Measurements from ENCODE around the gene FMNL2.
"Not testable (repeated sequence)": the region's sequence is repeated elsewhere in the genome, so short reads cannot be mapped to it uniquely, and the experiment has no call there.

The FMNL2 gene

DNA sequence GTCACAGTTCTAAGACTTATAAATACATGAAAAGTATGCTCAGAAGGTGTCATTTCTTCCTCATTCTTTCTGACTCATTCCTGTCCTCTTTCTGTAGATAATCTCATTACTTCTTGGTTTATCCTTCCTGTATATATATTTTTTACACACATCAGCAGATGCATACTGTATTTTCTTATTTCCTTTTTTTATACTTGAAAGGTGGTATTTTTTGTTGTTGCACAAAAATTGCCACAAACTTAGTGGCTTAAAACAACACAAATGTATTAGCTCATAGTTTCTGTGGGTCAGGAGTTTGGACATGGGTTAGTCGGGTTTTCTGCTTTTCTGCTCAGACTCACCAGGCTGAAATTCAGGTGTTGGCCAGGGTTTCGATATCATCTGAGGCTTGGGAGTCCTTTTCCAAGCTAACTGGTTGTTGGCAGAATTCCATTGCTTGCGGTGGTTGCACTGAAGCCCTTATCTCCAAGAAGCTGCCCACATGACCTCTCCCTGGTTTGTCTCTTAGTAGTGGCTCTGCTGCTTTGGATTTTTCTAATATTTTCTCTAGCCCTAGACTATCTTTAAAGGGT, 162.6 kb downstream of the FMNL2 start:
- DNase-seq (ENCODE audit: low spot score): peak; percentile 32

DNA sequence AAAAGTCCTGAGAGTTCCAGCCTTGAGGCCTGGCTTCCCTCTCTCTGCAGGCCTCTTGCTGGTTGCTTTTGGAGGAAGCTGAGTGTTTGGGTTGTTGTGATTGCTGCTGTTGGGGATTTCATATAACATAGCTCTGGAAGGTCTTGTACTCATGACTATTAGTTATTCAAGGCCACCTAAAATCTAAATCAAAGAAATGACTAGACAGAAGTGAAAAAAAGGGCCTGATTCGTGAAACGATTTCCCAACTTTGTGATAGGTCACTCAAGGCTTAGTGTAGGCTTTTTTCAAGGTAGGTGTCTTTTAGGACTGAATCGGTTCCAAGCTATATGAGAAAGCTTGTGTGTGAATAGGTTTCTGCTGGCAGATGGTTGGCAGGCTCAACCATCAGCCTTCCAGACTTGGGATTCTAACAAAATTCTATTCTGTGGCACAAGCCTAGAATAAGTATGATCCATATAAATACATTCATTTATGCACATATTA, 164.4 kb downstream of the FMNL2 start:
- no peak for DNase-seq (ENCODE audit: low spot score)

DNA sequence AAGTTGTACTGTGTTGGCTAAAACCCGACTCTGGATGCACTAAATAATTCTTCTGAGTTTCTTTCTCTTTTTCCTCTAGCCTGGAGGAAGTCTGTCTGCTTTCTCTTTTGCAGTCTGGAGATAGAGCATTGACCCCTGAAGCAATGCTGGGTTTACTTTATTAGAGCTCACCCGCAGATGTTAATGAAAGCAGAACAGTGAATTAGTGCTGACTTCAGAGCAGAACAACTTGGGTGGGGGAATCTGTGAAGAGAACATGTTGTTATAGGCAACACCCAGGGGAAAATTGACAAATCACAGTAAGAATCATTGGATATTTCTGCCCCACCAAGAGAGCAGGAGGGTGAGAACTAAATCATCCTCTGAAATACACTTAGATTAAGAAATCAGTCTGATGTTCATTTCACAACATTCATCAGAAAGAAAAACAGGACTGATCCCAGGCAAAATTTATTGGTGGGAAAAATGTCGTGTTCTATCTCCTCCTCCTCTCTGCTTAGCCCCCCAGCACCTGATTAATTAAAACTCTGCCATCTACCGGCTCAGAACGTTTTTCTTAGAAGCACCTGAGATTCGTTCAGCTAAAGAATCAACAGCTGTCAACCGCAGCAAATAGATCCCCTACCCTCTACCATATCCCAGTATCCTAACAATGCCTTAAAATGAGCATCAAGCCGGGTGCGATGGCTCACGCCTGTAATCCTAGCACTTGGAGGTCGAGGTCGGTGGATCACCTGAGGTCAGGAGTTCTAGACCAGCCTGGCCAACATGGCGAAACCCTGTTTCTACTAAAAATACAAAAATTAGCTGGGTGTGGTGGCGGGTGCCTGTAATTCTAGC, 165.1 kb downstream of the FMNL2 start:
- DNase-seq (ENCODE audit: low spot score): no peak

DNA sequence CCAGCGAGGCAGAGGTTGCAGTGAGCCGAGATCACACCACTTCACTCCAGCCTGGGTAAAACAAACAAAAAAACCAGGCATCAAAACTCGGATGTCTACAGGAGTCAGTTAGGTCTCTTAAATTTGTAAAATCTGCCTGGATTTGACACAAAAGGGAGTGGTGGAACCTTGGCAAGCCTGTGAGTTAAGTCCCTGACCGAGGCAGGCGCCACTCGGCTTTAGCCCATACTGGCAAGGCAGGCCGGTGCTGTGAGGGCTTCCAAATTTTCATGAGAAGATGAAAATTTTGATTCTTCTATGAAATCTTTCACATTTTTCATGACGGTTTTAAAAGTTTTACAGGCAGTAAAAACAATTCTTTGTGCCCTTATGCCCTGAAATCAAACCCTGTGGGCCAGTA, 165.8 kb downstream of the FMNL2 start:
- no peak for DNase-seq (ENCODE audit: low spot score)

DNA sequence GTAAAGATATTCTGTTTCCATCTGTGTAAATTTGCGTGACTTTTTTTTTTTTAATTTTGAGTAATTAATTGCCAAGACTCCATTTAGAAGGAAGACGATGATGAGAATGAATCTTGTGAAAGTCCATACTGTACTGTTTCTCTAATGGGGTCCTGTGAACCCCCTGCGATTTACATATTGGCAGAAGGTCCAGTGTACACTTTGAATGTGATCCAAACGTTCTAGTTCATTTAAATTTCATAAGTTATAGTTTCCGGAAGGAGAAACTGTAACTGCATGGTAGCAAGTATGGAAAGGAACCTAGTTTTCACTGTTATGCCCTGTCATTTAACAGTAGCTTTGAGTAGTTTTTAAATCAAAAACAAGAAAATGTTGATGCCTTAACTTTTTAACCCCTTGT, 166.7 kb downstream of the FMNL2 start:
- DNase-seq (ENCODE audit: low spot score): no peak

DNA sequence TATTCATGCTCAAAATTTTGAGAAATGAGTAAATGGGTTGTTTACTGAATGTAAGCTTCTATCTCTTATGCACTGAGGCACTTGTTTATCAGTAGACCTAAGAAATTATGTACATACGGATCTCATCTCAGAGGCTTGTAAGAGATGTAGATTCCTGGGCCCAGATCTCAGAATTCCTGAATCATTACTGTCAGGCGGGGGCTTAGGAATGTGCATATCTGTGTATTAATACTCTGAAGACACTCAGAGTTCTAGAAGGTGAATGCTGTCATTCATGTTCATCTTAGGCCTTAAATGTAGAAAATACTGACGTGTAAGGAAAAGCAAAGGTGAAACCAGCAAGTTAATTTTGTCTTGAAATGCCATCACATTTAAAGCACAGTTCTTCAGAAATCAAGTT, 169.6 kb downstream of the FMNL2 start:
- no peak for DNase-seq (ENCODE audit: low spot score)

DNA sequence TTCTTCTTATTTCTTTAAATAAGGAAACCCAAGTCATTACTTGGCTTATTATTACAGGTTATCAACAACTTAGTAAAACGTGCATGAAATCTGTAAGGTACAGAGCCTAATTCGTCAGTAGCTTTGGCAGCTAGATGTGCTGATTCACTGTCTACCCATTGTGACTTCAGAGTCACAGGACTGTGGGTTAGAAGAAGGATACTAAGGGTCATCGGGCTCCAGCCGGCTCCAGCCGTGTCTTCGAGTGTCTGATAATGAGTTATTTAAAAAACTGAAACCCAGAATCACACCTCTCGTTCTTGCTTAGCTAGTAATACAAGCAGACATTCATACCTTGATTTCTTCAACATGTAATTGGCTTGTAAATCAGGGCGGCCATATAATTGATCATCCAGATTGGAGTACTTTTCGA, 170.5 kb downstream of the FMNL2 start:
- DNase-seq (ENCODE audit: low spot score): no peak

DNA sequence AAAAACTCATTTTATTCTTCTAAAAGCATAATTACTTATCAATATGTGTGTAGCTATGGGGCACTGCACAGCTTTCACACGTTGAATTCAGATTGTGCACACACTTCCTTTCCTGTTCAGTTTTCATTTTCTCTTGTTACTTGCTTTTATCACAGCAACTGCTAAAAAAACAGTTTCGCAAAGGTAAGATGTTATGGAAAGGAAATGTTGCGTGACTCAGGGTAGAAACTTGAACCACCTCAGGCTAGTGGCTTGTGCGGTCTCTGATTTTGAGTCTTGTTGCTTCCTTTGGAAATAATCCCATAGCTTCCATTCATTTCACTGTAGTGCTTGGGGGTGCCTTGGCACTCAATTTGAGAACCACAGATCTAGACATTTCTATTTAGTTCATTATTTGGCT, 171.9 kb downstream of the FMNL2 start:
- peak; percentile 78 for DNase-seq (ENCODE audit: low spot score)

DNA sequence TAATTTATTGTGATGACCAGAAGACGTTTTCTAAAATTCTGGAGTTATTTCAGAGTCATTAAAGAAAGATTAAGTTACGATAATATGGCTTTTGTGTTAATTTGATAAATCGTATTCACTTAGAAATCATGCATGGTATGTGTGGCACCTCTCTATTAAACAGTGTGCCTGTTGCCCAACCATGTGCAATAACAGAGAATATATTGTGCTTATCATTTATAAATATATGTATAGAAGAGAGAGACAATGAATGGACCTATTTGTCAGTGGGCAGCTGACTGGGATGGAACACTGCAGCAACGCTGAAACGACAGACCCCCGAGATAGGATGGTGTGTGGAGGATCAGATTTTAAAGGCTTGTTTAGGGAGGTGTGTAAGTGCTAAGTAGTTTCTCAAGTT, 172.9 kb downstream of the FMNL2 start:
- DNase-seq (ENCODE audit: low spot score): no peak

DNA sequence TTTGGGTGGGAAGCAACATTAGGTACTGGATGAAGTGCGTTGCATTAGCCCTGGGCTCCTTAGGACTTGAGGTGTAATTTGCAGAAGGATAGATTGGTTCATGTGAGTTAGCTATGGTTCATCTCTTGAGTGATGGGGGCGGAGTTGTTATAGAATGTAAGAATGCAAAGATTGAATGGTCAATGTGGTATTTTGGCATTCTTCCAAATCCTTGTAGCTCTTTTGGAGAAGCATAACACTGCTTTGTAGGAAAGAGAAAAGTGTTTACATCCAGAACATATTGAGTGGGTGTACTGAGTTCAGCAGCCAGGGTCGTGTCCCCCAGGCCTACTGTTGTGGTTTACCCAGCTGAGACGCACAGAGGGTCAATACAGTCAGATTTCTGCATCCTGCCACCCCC, 173.5 kb downstream of the FMNL2 start:
- no peak for DNase-seq (ENCODE audit: low spot score)

DNA sequence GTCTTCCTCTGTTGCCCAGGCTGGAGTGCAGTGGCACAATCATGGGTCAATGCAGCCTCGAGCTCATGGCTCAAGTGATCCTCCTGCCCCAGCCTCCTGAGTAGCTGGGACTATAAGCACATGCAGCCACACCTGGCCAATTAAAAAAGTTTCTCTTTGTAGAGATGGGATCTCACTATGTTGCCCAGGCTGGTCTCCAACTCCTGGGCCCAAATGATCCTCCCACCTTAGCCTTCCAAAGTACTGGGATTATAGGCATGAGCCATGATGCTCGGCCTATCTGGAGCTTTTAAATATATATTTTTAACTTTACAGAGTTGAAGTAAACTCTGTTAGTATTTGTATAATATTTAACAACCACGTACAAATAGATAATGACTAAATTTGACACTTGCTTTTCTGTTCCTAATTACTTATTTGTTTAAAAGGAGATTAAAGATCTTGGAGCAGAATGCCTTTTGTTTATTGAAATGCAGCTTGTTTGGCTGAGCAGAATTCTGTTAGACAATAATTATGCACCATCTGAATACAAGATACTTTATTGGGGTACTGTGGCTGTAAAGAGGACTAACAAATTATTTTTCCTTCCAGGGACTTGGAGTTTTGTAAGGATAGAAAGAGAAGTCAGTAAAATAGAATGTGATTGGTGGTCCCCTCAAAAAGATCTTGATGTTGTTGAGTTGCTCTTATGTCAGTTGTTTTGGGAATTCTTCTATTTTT, 175.0 kb downstream of the FMNL2 start:
- DNase-seq (ENCODE audit: low spot score): no peak

DNA sequence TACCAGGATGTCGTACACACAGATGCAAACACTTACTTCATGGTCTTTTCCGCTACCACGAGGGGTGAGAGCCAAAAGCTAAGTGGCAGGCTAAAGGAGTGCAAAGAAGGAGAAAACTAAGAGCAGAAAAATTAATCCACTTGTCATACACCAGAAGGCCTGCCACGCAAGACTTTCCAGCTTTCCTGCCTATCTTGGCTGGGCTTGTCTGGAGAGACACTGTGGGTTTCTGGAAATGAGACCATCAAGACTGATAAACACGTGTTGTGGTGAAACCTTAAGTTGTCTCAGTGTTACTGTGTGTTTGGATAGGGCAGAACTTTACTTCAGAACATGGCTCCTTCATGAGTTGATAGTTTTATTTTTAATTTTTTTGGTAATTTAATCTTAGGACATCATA, 175.6 kb downstream of the FMNL2 start:
- no peak for DNase-seq (ENCODE audit: low spot score)

DNA sequence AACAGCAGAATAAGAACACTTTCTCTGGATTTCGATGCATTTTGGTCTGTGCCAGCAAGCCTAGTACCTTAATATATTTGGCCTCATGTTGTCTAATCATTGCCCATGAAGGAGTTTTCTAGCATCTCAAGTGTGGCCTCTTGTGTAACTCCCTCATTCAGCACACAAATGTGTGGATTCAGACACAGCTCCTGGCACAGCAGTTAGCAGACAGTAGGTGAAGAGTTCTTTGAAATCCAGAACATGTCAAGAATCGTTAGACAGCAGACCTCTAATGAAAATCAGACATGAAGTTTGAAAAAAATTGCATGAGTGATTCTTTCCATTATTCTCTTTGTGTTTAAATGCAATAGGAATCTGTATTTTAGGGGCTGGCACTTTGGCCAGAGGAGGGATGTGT, 177.0 kb downstream of the FMNL2 start:
- no peak for DNase-seq (ENCODE audit: low spot score)

DNA sequence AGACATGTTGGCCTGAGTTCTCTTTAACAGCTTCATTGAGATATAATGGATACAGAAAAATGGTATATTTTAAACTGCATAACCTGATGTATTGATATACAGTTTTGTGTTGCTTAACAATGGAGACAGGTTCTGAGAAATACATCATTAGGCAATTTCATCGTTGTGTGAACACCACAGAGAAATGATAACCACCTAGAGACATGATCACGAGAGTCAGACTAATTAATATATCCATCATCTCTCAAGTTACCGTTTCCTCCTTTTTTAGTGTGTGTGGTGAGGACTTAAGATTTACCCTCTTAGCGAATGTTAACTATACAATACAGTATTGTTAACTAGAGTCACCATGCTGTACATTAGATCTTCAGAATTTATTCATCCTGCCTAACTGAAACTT, 178.1 kb downstream of the FMNL2 start:
- DNase-seq (ENCODE audit: low spot score): no peak

DNA sequence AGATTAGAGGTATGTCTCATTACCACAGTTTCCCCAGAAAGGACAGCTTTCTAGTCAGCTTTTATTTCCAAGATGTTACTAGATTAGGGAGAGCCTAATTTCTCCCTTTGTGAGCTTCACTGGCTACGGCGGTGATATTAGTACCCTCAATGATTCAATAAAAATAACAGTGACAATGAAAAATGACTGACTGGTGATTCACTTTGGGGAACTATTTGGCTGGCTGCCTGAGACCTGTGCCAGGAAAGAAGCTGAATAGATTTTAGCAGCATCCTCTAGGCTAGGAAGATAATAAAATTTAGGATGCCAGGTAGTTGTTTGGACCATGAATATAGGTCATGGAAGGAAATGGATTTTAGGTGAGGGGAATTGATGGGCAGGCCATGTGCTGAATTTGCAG, 178.7 kb downstream of the FMNL2 start:
- no peak for DNase-seq (ENCODE audit: low spot score)

DNA sequence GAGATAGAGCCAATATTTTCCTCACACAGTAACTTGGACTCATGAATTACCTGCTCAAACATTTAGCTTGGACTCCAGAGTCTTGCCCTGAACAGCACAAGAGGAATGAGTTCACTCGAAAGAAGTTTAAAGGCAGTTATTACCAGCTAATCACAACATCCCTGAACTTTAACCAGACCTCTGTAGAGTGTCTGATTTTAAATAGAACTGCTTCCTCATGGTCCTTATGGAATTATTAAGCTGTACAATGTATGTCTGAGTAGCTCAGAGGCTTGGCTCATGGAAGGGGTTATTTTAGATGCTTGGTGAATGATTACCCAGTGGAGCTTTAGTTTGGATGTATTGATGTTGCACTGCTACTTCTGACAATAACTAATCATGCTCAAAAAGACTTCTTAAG, 183.1 kb downstream of the FMNL2 start:
- no peak for DNase-seq (ENCODE audit: low spot score)

DNA sequence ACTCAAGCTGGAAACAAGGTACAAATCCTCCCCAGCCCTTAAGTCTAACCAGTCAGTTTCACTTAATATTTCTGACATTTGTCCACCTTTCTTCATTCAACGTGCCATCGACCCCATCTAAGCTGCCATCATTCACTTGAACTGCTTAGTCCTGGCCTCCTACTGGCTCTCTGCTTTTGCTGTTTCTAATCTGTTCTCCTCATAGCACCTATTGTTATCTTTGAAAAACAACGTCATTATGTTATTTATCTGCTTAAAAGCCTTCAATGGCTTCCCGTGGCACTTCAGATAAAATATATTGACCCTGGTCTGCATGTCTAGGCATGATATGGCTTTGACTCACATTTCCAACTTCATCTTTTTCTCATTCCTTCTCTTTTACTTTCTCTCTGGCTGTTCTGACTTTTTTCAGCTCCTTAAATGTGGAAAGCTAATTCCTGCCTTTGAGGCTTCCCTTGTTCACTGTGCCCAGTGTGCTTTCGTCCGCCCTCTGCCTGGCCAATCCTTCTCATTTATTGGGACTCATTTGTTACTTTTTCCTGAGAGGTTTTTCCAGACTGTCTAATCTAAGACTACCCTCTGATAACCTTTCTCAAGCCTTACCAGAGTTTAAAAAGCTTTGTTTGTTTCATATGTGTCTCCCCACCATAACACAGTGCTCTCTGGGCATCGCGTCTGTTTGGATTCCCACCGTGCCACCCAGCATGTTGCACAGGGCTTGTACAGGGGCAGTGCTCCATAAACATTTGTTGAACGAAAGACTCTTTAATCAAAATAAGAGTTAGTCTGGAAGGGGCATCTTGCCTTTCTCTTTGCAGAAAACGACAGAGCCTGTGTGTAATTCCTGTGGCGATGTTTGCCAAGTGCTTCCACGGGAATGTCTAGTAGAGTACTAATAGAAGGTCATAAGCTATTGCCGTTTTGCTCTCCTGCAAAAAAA, 183.9 kb downstream of the FMNL2 start:
- DNase-seq (ENCODE audit: low spot score): no peak

DNA sequence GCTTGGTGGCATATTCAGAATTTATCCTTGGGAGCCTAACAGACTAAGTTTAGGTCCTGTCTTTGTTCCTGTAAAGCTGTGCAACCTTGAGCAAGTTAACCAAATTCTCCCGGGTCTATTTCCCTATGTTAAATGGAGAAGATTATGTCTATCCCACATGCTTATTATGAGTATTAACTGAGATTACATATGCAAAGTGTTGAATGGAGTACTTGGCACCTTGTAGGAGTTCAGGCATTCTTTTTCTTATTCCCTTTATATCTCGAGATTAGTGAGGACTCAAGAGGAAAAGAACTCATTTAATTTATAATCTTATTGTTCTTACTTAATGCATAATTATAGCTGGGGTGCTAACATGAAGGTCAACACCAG, 184.6 kb downstream of the FMNL2 start:
- DNase-seq (ENCODE audit: low spot score): no peak

DNA sequence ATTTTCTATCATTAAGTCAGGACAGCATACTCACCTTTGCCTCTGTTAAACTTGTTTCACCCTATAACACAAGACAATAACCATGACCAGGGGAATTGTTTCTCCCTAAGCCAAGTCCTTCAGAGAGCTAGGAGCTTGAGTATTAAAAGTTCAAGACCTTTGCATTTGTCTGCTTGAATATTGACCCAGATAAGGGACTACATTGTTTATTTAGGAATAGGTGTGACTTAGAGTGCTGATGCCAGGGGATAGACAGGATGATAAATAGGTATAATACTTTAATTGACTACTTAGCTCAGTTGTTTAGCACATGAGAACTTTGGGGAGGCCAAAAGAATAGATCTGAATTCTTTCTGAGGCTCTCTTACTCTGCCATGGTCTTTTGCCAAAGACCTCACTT, 185.8 kb downstream of the FMNL2 start:
- DNase-seq (ENCODE audit: low spot score): no peak

DNA sequence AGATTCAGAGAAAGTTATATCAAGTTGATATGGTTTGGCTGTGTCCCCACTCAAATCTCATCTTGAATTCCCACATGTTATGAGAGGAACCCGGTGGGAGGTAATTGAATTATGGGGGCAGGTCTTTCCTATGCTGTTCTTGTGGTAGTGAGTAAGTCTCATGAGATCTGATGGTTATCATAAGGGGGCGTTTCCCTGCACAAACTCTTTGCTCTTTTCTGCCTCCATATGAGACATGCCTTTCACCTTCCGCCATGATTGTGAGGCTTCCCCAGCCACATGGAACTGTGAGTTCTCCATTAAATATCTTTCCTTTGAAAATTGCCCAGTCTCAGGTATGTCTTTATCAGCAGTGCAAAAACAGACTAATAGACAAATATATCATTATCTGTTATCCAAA, 187.5 kb downstream of the FMNL2 start:
- DNase-seq (ENCODE audit: low spot score): not testable (repeated sequence)

DNA sequence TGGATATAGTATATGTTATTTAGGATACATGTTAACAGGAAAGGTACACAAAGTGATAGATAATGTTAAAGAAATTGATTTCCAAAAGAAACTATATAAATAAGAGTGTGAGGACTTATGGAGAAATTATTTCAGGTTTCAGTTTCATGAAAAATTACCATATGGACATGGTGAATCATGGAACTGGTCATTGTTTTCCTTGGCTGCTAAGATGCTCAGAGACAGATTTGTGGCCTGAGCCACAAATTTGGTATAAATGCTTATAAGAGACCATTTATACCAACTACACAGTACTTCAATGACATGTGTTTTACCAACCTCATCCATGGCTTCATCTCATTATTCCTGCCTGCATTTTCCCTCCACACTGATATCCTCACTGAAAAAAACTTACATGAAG, 188.1 kb downstream of the FMNL2 start:
- DNase-seq (ENCODE audit: low spot score): no peak

DNA sequence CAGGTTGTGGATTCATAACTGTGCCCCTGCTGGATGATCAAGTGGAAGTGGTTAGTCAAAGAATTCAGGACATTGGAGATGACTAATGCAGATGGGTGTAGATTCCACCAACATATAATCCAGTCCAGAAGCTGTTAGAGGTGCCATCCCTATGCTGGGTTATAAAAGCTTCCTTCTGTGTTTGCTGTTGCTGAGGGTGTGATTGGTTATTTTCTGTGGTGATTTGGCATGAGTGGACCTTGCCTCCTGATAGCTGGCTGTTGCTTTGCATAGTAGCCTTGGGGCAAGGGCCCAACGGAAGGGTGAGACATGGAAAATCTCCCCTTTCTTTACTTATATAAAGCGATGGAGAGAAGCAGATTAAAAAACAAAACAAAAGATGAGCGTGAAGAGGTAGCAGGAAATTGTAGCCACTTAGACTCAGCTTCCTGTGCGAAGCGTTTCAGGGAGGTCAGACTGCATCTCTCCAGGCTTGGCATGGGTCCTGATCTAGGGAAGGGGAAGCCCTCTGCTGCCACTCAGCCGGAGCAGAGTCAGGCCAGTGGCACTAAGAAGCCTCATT, 190.4 kb downstream of the FMNL2 start:
- DNase-seq (ENCODE audit: low spot score): no peak

All from activated CD4-positive, alpha-beta T cell treated with anti-CD3 and anti-CD28 coated beads, Interleukin-2, Interleukin-4, amounts not matched to agents 100 ng/mL and 50 ng/mL, durations not matched to agents 16 hours and 8 hours (primary cell).